ENCODE measurements around the gene STRADB. TPM values are rescaled to one million over a fixed set of nuclear protein-coding genes. Genes with fewer than 3 reads are reported as not detected.

The STRADB gene
- total RNA-seq, 2 experiments from 2014 or later, result 22.4 to 23.2 TPM

- no peaks in the 10 kb centered on the region for H3K27me3 Mint-ChIP-seq
- H3K4me3 Mint-ChIP-seq, result no peak overlapping the region
- DNase-seq, result no peak
- H3K9me3 Mint-ChIP-seq, result peaks cover 47% of the 10 kb centered on the region
- H3K36me3 Mint-ChIP-seq, result peaks cover 25% of the 10 kb centered on the region
- H3K4me1 Mint-ChIP-seq, result peaks cover 10% of the 10 kb centered on the region
- H3K27ac Mint-ChIP-seq, result no peak overlapping the region
Observed at GRCh38 chr2:201520201-201520600, 68.7 kb downstream of the STRADB start.

- Mint-ChIP-seq H3K36me3 (peaks cover 42% of the 10 kb centered on the region), H3K27me3 (no peaks in the 10 kb centered on the region), H3K4me3 (no peak overlapping the region), H3K4me1 (peaks cover 19% of the 10 kb centered on the region), H3K27ac (no peak overlapping the region), H3K9me3 (peaks cover 71% of the 10 kb centered on the region)
- no peak for DNase-seq
Observed at GRCh38 chr2:201522965-201523364, 71.4 kb downstream of the STRADB start.

- Mint-ChIP-seq H3K27me3 (no peaks in the 10 kb centered on the region), H3K36me3 (peaks cover 45% of the 10 kb centered on the region), H3K9me3 (peaks cover 76% of the 10 kb centered on the region), H3K27ac (no peak overlapping the region), H3K4me1 (peaks cover 19% of the 10 kb centered on the region), H3K4me3 (no peak overlapping the region)
- DNase-seq, result no peak
Observed at GRCh38 chr2:201523506-201523905, 72.0 kb downstream of the STRADB start.

Other genes with a start within 250 kb of the STRADB start
- 10 to 100 TPM; 36.2 to 37.9 TPM for gene CASP8, start 191.2 kb upstream of the STRADB start, total RNA-seq
- gene FLACC1, start 94.4 kb upstream of the STRADB start, total RNA-seq, result 1 to 10 TPM in 1 of 2 experiments, under 1 TPM in 1; 0.98 to 1.3 TPM
- 10 to 100 TPM; 21.2 to 24.6 TPM for gene TRAK2, start 282 bp upstream of the STRADB start, total RNA-seq
- gene TMEM237, start 191.8 kb downstream of the STRADB start, total RNA-seq, result 10 to 100 TPM; 18.5 to 20.4 TPM
- gene MPP4, start 246.9 kb downstream of the STRADB start, total RNA-seq, result not detected

Data from activated naive CD8-positive, alpha-beta T cell treated with anti-CD3 and anti-CD28 coated beads for 36 hours (primary cell).